ENCODE measurements around the gene BCL2.

BCL2 gene

DNA sequence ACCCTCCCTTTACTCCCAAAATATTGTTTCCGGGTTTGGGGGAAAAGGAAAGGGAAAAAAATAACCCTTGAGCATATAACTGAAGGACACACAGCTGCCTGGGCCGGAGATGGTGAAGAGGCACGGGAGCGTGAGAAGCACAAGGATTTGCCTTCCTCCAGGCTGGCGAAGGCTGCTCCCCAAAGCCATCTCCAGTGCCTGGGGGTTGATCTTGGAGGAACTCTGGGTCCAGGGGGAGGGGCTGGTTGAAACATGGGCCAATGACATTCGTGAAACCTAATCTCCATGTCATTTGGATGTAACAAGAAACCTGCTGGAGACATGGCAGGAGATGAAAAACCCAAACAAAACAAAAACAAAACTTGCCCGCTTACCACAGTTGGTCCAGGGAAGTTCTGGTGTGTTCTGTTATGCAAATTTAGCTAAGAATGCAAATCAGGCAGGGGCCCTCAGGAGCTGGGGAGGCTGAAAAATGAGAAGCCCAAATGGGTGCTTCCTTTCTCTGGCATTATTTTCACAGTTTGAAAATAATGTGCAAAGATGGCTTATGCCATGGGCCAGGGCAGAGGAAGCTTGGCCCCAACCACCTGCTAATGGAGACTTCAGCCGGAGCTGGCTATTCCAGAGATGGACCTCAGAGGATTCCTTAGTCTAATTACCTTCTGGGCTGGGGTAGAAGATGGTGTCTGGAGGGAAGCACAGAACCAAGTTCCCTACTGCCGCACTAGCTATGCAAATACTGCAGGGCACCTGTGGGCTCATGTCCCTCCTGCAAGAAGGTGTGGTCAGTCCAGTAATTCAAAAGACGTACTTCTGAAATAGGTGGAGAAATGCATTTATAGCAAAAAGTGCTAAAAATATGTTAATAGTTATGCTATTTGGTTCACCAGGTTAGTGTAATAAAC is 180.9 kb downstream of the BCL2 start:
- no peak for DNase-seq

DNA sequence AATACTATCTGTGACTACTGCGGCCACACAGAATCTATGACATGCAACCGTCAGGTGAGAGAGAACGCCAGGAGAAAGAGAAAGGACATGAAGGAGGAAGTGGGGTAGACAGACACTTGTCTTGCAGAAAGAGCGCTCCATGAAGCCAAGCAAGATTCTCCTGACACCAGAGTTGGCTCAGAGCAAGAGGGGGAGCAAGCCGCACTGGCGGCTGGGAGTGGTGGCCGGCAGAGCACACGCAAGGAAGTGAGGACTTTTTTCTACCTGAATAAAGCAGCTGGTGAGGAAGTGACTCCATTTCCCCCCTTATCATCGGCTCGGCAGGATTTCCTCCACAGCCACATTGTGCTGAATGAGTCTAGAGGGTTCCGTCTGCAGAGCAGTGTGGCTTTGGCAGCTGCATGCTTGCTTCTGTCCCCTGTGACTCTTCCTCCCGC is 181.6 kb downstream of the BCL2 start:
- DNase-seq, result no peak

DNA sequence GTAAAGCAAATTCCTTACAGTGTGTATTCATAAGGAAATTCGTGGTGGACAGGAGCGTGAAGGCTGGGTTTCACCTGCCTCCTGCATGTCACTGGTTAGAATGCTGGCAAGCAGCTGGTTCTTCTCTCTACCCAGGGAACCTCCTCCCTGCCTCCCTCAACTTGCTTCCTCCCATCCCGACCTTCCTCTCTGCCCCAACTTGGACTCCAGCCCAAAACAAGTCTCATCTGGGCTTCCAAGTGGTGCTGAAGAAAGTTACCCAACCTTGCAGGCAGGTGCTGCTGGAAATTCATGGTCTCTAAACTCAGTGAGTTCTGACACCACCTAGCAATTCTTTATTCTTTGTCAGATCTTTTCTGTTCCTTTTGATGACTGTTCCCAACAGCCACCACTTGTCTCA is 184.5 kb downstream of the BCL2 start:
- no peak for DNase-seq

DNA sequence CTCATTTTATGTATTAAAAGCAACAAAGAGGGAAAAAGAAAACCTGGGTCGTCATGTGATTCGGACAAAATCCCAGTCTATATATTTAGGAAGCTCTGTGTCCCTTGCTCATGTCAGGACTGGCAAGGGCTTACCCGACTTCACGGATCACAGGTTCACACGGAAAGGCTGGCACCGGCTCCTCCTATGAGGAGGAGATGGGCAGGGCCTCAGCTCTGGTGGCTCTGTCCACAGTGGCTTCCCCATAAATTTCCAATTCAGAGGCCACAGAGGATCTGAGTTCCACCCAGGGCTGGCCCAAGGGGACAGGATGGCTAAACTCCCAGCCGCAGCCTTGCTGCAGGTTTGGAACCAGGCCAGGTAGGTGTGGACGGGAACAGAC is 186.8 kb downstream of the BCL2 start:
- no peak for DNase-seq

DNA sequence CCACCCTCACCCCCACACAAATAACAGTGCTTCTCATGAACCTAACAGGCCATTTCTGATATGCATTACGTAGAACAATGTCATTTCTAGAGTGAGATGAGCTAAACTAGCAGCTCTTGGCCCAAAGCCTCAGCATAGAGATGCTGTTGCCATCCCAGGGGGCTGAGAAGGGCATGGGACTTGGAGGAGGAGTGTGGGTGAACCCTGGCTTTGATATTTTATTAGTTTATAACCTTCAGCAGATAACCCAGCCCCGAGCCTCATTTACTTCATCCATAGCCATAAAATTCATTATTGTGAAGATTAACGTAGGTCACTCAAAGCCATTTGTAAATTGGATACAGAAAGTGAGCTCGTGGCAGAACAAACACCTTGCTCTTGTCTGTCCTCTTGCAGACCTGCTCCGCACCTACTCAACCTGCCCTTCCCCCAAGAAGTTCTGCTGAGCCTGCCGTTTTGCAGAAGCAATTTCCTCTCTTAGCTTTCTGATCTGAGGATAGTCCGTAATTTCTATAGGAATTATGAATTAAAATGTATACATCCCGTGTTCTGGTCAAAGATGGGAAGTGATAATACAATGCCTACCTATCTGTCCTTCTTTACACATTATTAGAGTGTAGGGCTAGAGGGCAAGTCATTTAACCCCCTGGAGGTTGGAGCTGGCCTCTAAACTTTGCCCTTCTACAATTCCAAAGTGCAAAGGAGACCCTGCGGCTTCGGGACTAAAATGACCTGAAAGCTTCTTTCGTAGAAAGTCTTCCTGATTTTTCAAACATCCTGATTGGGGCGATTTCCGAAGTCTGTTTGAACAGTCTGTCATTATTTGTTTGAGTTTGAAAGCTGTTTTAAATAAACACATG is 187.4 kb downstream of the BCL2 start:
- DNase-seq, result no peak

DNA sequence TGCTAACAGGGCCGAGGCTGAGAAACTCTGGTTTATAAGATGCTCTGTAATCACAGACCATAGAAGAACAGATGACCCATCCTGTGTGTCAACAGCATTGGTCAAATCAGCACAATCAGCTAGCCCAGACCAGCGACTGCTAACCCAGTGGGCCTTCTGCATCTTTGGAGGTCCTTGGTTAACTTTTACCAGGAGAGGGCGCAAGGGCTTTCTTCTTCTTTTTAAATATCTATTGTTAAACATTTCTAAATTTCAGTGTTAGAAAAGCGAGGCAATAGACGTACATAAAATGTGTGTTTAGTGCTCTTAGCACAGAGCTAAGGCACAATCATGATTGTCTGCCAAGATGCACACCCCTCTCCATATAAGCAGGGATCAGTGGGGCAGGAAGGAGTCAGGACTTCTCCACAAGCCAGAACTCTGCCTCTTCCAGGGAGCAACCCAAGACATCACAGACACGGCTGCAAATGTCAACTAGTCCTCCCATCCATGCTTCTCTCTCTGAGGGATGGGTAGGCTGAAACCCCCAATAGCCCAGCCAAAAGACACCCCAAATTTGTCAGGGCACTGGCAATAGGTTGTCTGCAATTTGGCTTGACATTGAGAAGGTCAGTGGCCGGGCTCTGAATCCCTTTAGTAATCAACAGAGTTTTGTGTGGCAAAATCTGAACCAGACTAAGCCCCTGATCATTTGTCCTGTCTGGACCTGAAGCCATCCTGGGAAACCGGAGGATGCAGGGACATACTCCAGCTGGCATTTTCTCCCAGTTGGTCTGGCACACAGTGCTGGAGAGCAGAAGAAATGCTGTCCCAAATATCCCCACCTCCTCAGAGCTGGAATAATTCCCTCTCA is 188.2 kb downstream of the BCL2 start:
- peak; percentile 17 to 52 for DNase-seq

DNA sequence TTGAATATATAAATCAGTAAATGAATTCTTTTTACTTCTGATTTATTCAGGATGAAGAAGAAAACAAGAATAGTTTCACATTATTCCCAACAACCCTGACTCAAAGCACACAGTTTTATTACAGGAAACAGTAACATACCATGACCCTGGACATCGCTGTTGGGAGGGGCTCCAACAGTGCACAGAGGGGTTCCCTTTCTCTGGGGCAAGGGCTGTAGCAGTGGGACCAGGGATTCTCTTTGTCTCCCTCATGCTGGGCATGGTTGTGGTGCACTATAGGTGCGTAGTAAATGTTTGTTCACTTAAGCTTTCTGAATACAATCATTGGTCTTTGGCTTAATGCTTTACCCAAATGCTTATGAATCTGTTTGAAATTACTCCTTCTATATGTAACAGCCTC is 189.4 kb downstream of the BCL2 start:
- no peak for DNase-seq

DNA sequence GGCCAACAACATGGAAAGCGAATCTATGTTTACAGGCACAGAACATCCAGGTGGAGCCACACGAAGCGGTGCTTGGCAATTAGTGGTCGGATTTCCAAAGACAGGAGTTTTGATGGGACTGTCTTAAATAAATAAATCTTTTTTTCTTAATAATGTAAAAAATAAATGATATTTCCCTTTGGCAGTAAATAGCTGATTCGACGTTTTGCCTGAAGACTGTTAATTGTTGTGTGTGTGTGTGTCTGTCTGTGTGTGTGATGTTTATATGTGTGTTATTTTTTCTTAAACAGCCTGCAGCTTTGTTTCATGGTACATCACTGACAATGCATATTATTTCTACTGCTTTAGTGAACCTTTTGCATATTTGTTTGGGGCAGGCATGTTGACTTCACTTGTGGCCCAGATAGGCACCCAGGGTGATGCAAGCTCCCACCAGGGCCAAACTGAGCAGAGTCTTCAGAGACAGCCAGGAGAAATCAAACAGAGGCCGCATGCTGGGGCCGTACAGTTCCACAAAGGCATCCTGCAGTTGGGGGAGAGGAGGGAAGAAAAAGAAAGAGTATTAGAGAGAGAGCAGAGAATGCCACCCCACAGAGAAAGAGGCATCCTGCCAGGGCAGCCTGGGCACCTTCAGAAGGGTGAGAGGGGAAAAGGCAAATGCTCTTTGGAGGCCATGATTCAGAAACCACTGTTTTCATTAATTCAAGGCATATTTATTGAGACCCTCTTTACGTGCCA is 191.2 kb downstream of the BCL2 start:
- no peak for DNase-seq

DNA sequence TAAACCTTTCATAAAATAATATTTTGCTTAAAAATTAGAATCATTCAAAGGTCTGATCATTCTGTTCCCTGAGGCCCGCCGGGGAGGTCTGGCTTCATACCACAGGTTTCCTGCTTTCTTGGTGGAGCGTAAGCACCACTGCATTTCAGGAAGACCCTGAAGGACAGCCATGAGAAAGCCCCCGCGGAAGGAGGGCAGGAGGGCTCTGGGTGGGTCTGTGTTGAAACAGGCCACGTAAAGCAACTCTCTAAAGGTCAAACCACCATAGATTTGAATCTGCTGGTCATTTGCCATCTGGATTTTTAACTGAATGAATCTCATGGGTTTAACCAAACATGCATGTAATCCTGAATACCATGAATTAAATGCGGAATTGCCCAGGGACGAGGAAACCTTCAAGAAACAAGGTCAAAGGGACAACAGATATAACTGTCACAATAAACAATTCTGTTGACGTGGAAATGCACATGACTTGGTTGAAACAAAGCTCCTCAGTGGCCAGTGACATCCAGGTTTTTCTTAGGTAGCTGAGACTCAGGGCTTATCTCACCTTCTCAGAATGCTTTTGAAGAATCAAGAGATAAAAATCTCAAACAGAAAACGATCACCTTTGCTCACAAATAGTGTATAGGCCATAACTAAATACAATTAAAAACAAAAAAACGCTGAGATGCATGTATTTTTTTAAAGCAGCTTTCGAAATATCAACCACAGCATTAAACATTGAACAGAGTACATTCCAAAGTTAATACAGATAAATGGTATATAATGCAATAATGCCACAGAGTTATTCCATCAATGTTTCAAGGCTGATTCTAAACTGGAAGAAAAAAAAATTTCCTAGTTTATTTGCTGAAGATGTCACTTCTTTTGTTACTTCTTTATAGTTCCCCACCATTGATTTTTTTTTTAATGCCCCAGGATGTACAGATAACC is 193.2 kb downstream of the BCL2 start:
- no peak for DNase-seq

DNA sequence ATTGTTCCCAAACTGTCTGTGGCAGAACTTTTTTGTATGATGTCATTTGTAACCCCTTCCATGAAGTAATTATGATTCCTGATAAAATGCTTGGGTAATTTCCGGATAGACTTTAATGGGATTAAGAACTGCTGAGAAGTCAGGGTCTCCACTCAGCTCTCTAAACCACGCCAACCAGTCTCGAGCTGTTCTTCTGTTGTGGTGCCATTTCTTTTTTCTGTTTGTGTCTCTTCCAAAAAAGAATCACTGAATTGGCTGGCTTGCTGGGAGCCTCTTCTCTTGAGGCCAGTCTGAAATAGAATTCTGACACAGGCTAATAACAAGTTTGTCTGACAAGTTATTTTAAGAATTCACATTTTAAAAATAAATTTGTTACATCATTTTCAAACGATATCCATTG is 198.9 kb downstream of the BCL2 start:
- DNase-seq, result no peak

DNA sequence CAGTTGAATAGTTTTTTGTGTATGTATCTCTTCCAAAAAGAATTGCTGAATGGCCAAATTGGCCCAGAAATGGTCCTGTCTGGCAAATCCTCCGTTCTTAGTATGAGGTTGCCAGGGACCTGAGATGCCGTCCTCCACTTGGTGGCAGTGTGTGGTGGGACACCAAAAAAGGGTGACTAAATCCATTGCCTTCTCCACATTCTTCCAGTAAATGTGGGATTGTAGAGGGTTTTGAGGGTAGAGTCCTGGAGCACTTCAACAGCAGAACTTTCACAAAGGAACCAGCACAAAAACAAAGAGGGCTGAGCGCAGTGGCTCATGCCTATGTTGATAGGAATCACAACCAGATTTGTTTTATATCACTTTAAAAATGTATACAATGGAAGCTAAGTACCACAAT is 199.9 kb downstream of the BCL2 start:
- peak; percentile 18 to 78 for DNase-seq

DNA sequence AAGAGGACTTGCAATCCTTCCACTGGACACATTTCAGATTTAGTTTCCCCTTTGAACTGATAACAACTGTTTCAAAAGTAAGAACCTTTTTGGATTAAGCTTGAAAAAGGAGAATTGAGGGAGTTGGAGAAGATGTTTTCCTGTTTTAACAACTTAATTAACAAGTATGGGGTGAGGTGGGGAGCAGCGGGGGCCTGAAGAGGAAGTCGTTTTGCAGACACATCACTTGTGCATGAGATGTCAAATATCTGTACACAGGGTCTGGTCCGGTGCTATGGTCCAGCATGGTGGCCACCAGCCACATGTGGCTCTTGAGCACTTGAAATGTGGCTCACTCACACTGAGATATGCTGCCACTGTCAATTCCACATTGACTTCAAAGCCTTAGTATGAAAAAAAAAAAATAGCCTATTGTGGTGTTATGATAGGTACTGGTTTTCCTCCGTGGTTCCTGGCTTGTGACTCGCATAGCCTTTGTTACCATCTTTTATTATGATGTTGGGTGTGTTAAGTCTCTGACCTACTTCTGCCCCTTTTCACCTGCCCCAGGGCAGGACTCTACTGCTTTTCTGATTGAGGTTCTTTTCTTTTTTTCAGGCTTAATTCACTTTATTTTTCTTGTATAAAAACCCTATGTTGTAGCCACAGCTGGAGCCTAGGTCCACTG is 205.5 kb downstream of the BCL2 start:
- DNase-seq, result no peak

DNA sequence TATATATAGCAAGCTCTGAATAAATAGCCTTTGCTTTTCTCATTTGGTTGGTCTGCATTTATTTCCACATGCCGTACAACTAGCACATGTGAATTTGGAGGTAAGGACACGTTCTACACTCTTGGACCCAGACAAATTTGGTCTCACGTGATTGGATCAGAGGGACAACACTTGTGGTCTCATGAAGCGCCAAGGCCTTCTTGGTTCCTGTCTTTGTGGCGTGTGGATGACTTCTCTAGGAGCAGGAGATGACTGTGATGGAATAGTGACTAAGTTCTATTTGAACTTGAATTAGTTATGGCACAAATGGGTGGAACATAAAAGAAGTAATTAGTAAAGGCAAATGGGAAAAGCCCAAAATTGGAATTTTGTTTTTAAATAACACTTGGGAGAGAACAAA is 206.9 kb downstream of the BCL2 start:
- DNase-seq, result no peak

DNA sequence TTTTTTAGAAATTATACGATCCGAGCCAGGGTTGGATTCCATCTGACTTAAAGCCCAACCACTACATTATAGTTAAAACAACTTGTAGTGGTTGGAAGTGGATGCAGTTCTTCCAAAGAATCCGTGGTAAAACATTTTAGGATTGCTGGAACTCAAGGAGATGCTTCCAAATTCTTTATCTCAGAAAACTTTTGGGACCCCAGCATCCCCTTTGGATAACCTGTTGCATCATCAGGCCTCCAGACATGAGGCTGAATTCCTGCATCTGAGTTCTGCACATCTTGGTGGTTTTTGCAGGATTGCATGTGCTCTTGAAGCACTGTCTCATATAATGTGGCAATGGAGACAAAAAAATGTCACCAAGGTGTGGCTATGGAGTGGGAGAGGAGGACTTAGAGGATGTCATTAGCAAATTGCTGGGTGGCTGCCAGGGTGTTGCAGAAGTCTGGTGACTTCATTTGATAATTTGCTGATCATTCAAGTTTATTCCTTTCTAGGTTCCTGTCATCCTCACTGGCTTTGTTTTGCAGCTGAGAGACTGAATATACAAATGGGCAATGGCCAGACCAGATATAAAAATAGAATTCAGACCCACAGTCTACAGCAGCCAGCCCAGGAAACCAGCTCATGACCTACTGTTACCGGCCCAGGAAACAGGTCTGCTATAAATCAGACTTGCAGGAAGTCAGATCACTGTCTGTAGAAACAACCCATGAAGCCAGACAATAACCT is 207.7 kb downstream of the BCL2 start:
- no peak for DNase-seq

DNA sequence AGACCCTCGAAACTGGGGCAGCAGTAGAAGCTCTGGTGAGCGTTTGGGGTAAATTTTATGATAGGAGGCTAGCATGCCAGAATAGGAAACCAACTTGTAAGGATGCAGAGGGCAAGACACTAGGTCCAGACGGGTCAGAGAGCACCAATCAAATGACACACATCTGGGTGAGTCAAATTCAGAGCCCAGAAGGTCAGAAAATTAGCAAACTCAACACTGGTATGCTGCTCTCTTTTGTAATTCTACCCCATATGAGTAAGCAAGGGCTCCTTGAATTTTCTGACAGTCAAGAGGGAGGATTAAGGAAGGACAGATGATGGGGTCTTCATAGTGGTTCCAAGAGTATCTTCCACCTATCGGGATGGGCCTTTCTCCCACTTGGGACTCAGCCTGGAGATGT is 209.8 kb downstream of the BCL2 start:
- no peak for DNase-seq

DNA sequence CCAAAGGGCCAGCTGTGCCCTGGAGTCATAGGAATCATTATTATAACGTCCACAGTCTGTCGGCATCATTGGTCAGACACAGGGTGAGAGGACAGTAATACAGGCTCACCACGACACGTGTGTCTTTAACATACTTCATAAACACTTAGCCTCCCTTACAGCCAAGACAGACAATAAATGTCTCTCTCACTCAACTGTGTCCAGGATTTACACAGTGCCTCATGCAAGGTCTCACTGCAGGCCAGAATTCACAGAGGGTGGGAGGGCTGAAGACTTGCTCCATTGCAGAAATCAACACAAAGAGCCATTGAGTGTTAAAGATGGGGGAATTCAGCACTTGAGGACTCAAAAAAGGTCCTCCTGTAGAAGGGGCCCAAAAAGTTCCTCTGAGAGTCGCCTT is 210.5 kb downstream of the BCL2 start:
- no peak for DNase-seq

DNA sequence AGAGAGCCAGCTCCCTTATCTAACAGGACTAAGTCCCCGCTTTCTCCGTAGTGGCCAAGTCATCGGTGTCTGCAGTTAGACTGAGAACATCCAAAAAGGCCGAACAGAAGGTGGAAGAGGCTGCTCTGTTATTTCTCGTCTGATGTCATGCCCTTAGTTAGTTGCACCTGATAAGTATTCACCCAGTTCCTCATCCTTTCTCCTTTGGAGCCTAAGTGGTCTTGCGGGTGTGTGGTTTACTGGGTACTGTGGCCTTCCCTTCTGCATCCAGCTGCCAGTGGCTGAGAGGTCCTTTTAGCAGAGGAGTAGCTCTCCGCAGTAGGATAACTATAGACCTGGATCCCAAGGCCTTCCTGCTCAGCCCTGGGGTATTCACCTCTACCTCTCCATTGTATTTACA is 211.6 kb downstream of the BCL2 start:
- DNase-seq, result no peak

DNA sequence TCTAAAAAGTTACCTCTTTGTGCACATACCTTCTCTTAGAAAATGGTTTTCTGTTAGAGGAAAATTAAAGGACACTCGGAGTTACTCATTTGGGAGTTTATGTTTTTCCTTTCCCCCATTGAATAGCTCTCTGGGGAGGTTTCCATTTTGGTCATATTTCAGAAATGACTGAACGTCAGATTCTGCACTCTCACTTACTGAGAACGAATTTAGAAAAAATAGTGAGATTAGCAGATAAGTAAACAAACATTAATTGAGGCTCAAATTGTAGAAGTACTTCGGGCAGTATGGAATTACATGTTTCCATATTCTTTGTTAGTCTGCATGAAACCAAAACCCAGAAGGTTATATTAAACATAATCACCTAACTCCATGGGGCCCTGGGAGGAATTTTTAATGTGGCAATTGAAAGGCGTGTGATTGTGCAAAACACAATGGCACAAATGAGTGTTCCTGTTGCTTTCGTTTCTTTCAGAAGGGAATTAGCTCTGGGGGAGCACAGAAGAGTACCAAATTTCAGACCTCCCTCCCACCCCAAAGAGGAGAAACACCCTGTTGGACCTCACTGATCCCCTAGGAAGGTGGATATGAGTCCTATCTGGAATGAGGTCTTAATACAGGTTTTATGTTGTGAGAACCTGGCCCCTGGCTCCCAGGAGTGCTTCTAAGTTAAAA is 212.3 kb downstream of the BCL2 start:
- no peak for DNase-seq

DNA sequence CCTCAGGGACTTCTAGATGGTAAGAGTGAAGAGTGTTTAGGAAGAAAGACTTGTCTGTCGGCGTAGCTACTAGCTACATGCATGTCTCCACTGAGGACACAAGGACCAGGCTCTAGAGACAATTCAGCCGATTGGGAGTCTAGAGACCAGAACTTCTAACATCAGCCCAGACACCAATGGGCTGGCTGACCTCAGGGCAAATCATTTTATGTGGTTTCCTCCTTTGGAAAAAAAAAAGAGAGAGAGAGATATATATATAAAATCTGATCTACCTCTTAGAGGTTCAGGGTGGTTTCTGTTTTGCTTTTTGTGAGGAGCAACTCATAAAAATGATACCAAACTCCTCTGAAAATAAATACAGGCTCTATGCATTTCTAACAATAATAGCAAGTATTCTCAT is 212.8 kb downstream of the BCL2 start:
- DNase-seq, result no peak

Measured in hippocampal formation (tissue), 2 donors.